Bronchial epithelial cell (primary cell): ENCODE results near the gene GRIP2. TPM values are rescaled to one million over a fixed set of nuclear protein-coding genes. Genes with fewer than 3 reads are reported as not detected.

Source experiments
- DNase-seq: peaks from one replicate; pipeline ENCODE4 v3.0.0-alpha.2; 2010; ENCODE audit warnings: low read depth
- FAIRE-seq: peaks from 2 replicates; lab custom pipeline; 2011; peaks lifted over from hg19 to GRCh38; lab: Jason Lieb, UNC
- H3K27me3 ChIP-seq: 2 replicates; pipeline ENCODE4 v1.5.1; 2011; ENCODE audit warnings: low read length; ENCODE audit not compliant: control insufficient read depth, insufficient read depth
- H3K36me3 ChIP-seq: 2 replicates; pipeline ENCODE4 v1.5.1; 2011; ENCODE audit warnings: low read length; ENCODE audit not compliant: control insufficient read depth, insufficient read depth
- H3K4me3 ChIP-seq: 2 replicates; pipeline ENCODE4 v1.5.1; 2011; ENCODE audit warnings: mild to moderate bottlenecking, low read depth, low read length, control low read depth
- CTCF ChIP-seq: IDR thresholded peaks from 2 replicates; pipeline ENCODE4 v1.5.1; 2011; ENCODE audit warnings: mild to moderate bottlenecking, moderate library complexity, low read length, control low read depth, inconsistent platforms; ENCODE audit not compliant: insufficient read depth, severe bottlenecking
- total RNA-seq: library from RNA; depleted of rRNA; stranded (reverse); fragments of >200 nt; gene quantifications from 2 replicates; pipeline ENCODE4 v1.2.1, GENCODE V29; 2014

GRIP2 gene
- total RNA-seq, 1 donor from 2014 or later, result under 0.01 TPM

DNA sequence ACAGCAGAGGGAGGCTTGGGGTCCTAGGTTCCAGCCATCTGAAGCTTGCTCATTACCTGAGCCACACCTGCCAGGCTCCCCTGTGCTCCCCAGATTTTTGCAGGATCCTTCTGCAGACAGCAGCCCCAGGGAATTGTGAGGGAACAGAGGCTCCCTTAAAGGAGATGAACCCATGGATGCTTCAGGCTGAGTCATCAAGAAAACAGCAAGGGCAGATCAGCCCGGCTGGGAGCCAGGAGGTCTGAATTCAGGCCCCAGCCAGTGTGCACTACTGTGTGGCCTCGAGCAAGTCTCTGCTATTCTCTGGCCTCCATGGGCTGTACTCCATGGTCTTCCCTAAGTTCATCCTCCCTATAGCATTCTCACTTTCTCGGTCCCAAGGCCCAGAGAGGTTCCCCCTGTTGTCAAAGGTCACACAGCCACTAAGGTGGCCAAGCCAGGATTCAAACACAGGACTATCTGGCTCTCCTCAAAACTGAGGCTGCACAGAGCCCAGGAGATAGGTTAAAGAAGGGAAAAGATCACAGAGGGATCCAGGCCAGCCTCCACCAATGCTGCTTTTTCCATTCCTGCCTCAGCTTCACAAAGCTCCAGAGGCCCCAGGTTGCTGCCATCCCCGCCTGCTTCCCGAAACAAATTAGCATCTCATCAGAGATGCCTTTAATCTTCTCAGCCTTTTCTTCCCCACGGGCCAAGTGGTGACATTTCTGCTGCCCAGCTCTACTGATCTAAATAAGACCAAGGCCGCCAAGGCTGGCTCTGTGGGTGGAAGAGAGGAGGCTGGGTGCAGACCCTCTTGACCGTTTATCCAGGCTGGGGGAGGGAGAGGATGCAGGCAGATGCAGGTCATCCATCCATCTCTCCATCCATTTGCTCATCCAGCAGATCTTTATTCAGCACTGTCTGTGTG, 21.2 kb upstream of the GRIP2 start:
- TF ChIP-seq CTCF, result no peak
- Histone ChIP-seq H3K4me3 (no peak overlapping the region), H3K36me3 (no peaks in the 10 kb centered on the region), H3K27me3 (peaks cover 20% of the 10 kb centered on the region)
- FAIRE-seq, result peak; percentile 7
- DNase-seq, result peak; percentile 13

DNA sequence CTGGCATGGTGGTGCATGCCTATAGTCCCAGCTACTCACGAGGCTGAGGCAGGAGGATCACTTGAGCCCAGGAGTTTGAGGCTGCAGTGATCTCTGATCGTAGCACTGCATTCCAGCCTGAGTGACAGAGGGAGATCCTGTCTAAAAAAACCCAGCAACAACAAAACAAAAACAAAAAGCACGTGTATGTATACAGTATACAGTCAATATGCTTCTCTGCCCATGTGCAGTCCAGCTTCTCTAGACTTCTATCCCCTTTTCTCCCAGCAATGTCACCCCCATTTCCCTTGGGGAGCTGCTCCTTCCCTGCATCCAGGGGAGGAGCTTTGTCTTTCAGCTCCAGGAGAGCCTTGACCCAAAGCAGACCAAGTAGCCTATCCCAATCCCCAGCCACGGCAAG, 20.0 kb upstream of the GRIP2 start:
- Histone ChIP-seq H3K4me3 (no peak overlapping the region), H3K36me3 (no peaks in the 10 kb centered on the region), H3K27me3 (peaks cover 19% of the 10 kb centered on the region)
- no peak for TF ChIP-seq CTCF
- DNase-seq (no peak), FAIRE-seq (no peak)

DNA sequence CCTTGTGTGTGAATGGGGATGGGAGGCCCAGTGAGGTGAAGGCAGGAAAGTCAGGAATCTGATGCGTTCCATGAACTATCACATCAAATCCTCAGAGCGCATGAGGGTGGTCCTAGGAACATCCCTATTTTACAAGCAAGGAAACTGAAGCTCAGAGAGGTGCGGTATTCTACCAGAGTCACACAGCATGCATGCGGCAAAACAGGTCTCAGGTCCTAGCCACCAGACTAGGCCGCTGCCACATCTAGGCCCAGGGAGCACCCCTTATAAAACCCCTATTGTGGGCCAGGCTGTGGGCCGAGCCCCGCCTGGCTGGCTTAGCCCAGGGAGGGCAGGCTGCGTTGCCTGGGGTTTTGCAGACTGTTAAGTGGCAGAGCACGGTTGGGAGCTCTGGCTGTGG, 17.9 kb upstream of the GRIP2 start:
- H3K4me3 ChIP-seq, result no peak overlapping the region
- no peak for TF ChIP-seq CTCF
- no peaks in the 10 kb centered on the region for H3K36me3 ChIP-seq
- DNase-seq, result no peak
- peaks cover 14% of the 10 kb centered on the region for H3K27me3 ChIP-seq
- no peak for FAIRE-seq

DNA sequence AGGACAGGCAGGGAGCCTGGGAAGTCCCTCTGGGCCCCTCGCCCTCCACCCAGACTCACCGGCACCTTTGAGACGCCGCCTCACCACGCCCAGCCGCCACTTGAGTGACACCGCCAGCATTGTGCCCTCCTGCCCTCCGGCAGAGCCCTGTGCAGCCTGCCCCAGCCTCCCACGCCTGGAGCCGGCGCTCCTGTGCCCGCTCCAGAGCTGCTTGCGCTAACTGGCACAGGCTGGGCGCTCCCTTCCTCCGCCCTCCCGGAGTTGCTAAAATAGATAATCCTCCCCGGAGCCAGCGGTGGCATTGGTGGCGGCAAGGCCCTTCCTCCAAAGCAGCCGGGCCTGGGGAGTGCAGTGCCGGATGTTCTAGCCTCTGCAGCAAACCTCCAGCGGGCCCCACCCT, 15.7 kb upstream of the GRIP2 start:
- H3K27me3 ChIP-seq, result peaks cover 10% of the 10 kb centered on the region
- TF ChIP-seq CTCF, result no peak
- FAIRE-seq (no peak), DNase-seq (no peak)
- H3K4me3 ChIP-seq, result no peak overlapping the region
- no peaks in the 10 kb centered on the region for H3K36me3 ChIP-seq

GRCh38 chr3:14554715-14555114, 14.6 kb upstream of the GRIP2 start:
- TF ChIP-seq CTCF, result no peak
- FAIRE-seq (peak; percentile 96), DNase-seq (no peak)
- H3K4me3 ChIP-seq, result no peak overlapping the region
- H3K36me3 ChIP-seq, result no peaks in the 10 kb centered on the region
- H3K27me3 ChIP-seq, result peaks cover 10% of the 10 kb centered on the region
